AG04449 (cell line): ENCODE results near the gene NMU.
A peak's percentile ranks its signal among the peaks of the same experiment; 100 is the strongest.
"Not testable (repeated sequence)": the region's sequence is repeated elsewhere in the genome, so short reads cannot be mapped to it uniquely, and the experiment has no call there.

Source experiments
- CTCF ChIA-PET: fragments of 350-600 bp; formaldehyde crosslinking; extraction: SDS; loops from one replicate; lab custom pipeline; 2021; ENCODE audit warnings: antibody characterized with exemption; lab: Yijun Ruan, JAX
- POLR2A ChIA-PET: fragments of 400-600, 350-600 bp; formaldehyde crosslinking; extraction: SDS; loops from one replicate; lab custom pipeline; 2020; ENCODE audit warnings: antibody characterized with exemption, inconsistent platforms; lab: Yijun Ruan, JAX
- DNase-seq: peaks from one replicate; pipeline ENCODE4 v3.0.0-alpha.2; 2010; ENCODE audit warnings: low read depth, low spot score
- H3K4me3 ChIP-seq: 2 replicates; pipeline ENCODE4 v1.5.1; 2011; ENCODE audit warnings: low read depth, mild to moderate bottlenecking, control low read depth, low read length
- TF ChIP-seq, protein P1 (sequence below): IDR thresholded peaks from one replicate; pipeline ENCODE4 v1.5.1; 2011; ENCODE audit warnings: mild to moderate bottlenecking, moderate library complexity, low read length, control low read depth, inconsistent platforms; ENCODE audit not compliant: insufficient read depth; ENCODE audit errors: missing control alignments

The NMU gene, protein sequence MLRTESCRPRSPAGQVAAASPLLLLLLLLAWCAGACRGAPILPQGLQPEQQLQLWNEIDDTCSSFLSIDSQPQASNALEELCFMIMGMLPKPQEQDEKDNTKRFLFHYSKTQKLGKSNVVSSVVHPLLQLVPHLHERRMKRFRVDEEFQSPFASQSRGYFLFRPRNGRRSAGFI

DNA sequence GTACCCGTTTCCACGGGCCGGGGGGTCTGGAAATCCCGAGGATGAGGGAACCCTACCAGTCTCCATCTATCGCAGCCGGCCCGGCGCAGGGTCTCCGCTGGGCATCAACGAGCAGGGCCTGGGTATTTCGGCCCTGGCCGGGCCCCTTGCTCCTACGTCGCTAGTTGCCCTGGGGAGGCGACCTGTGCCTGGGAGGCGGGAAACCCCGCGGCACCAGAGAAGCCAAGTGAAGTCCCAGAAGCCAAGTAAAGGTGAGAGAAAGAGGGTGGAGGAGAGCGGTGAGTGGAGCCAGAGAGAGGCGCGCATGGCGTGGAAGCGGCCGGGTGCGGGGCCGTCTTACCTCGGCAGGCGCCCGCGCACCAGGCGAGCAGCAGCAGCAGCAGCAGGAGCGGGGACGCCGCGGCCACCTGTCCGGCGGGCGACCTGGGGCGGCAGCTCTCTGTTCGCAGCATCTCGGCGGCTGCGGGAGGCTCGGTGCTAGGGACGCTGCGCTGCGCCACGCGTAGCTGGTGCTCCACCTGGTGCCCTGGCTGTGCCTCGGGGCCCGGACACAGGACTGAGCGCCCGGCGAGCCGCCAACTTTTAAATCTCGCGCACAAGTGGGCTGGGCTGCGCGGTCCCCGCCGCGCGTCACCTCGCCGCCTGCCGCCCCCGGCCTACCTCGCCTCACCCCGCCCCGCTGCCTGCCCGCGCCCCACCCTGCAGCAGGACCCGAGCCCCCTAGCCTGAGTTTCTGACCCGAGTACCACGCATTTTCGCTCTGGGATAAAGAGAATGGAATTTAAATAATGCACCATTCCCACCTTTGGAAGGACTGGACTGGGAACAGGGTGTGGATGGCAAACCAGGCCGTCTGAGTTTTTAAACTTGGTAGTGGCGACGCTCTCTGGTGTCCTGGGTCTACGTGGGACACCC, at the start of gene NMU:
TSS of gene NMU (minus strand) at position 558 of the 915 bp plus-strand sequence. CDS start at position 452, 106 bp downstream.
- ChIA-PET CTCF (no interaction called here), POLR2A (no interaction called here)
- peak within 1 kb of the TSS; percentile 23 for H3K4me3 ChIP-seq
- no peak for DNase-seq
- TF ChIP-seq, protein P1, sequence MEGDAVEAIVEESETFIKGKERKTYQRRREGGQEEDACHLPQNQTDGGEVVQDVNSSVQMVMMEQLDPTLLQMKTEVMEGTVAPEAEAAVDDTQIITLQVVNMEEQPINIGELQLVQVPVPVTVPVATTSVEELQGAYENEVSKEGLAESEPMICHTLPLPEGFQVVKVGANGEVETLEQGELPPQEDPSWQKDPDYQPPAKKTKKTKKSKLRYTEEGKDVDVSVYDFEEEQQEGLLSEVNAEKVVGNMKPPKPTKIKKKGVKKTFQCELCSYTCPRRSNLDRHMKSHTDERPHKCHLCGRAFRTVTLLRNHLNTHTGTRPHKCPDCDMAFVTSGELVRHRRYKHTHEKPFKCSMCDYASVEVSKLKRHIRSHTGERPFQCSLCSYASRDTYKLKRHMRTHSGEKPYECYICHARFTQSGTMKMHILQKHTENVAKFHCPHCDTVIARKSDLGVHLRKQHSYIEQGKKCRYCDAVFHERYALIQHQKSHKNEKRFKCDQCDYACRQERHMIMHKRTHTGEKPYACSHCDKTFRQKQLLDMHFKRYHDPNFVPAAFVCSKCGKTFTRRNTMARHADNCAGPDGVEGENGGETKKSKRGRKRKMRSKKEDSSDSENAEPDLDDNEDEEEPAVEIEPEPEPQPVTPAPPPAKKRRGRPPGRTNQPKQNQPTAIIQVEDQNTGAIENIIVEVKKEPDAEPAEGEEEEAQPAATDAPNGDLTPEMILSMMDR = no peak

GRCh38 chr4:55684276-55684675, 48.2 kb upstream of the NMU start:
- ChIA-PET POLR2A (no interaction called here), CTCF (no interaction called here)
- H3K4me3 ChIP-seq = no peak overlapping the region
- no peak for DNase-seq
- TF ChIP-seq, protein P1 = no peak

DNA sequence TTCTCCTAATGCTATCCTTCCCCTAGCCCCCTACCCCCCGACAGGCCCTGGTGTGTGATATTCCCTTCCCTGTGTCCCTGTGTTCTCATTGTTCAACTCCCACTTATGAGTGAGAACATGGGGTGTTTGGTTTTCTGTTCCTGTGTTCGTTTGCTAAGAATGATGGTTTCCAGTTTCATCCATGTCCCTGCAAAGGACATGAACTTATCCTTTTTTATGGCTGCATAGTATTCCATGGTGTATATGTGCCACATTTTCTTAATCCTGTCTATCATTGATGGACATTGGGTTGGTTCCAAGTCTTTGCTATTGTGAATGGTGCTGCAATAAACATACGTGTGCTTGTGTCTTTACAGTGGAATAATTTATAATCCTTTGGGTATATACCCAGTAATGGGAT, 46.7 kb upstream of the NMU start:
- CTCF ChIA-PET, DNase-seq, H3K4me3 ChIP-seq, POLR2A ChIA-PET: not testable (repeated sequence)

- TF ChIP-seq, protein P1 = no peak
- POLR2A ChIA-PET = no interaction called here
These were observed 46.2 kb upstream of the NMU start for GRCh38 chr4:55682295-55682694.

GRCh38 chr4:55681430-55681829, 45.3 kb upstream of the NMU start:
- TF ChIP-seq, protein P1 = no peak
- CTCF ChIA-PET = no interaction called here
- POLR2A ChIA-PET = no interaction called here
- DNase-seq = no peak
- H3K4me3 ChIP-seq = no peak overlapping the region

More at GRCh38 chr4:55682295-55682694, 46.2 kb upstream of the NMU start:
- H3K4me3 ChIP-seq = no peak overlapping the region
- no peak for DNase-seq
- CTCF ChIA-PET = no interaction called here

DNA sequence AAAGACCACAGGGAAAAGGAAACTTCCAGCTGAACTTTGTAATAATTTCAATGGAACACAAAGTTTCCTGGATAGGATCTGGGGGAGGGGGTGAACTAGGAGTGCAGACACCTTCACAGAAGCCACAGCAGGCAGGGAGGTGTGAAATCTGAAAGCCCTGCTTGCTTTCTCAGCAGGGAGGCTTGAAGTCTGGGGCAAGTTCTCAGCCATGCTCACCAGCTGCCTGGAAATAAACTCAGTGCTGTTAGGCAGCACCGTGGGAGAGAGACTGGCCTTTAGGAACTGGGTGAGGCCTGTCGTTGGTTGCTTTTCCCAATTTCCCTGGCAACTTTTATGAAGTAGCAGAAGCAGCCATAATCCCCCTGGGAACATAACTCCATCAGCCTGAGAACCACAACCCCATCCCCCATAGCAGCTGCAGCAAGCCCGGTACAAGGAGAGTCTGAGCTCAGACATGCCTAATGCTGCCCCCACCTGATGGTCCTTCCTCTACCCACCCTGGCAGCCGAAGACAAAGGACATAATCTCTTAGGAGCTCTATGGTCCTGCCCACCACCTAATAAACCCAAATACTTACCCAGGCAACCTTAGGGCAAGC, 39.2 kb upstream of the NMU start:
- ChIA-PET CTCF (no interaction called here), POLR2A (no interaction called here)
- no peak overlapping the region for H3K4me3 ChIP-seq
- DNase-seq = no peak
- TF ChIP-seq, protein P1 = no peak
